Activated CD8-positive, alpha-beta memory T cell treated with anti-CD3 and anti-CD28 coated beads, Interleukin-2, amount 50 U/mL, for 4 hours (primary cell): ENCODE measurements around the gene MCTP2.

Experiments
- DNase-seq: peaks from one replicate; pipeline ENCODE4 v3.0.0-alpha.2; 2020

Gene MCTP2, protein sequence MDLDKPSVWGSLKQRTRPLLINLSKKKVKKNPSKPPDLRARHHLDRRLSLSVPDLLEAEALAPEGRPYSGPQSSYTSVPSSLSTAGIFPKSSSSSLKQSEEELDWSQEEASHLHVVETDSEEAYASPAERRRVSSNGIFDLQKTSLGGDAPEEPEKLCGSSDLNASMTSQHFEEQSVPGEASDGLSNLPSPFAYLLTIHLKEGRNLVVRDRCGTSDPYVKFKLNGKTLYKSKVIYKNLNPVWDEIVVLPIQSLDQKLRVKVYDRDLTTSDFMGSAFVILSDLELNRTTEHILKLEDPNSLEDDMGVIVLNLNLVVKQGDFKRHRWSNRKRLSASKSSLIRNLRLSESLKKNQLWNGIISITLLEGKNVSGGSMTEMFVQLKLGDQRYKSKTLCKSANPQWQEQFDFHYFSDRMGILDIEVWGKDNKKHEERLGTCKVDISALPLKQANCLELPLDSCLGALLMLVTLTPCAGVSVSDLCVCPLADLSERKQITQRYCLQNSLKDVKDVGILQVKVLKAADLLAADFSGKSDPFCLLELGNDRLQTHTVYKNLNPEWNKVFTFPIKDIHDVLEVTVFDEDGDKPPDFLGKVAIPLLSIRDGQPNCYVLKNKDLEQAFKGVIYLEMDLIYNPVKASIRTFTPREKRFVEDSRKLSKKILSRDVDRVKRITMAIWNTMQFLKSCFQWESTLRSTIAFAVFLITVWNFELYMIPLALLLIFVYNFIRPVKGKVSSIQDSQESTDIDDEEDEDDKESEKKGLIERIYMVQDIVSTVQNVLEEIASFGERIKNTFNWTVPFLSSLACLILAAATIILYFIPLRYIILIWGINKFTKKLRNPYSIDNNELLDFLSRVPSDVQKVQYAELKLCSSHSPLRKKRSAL

DNA sequence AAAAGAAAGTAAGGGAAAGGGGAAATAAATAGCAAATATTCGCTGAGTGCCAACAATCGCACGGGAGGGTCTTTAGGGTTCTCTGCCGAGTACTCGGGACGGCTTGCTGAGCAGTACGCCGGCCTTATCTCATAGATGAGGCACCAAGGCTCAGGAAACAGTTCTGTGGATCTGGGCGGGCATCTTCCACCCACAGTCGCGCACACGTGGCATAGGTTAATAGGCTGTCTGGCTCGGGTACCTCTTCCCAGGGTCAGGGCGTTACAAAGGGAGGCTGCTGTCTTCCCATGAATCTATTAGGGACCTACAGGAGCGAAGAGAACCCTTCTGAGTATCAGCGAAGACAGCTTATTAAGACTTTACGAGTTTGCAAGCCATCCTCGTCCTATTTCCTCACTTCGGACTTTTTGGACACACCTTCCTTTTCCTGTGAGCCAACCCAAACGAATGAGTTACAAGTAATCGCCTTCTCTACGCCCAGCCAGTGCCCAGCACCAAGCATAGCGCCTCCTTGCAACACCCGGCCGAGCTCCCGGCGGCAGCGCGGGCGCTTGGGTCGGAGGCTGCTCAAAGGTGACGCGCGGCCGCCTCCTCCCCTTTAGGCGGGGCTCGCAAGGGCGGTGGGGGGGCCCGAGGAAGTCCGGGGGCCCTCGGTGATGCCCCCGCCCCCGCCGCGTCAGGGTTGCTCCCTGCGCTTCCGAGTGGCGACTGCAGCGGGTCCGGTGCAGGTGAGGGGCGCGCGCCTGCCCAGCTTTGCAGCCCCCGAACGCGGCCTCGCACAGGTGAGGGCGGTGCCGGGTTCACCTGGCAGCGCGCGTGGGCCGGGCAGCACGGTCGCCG lies at the start of gene MCTP2:
MCTP2 (plus strand) TSS at position 679 of the 840 bp plus-strand sequence. CDS start 66,705 bp downstream, outside the sequence.
- DNase-seq: peak; percentile 87

DNA sequence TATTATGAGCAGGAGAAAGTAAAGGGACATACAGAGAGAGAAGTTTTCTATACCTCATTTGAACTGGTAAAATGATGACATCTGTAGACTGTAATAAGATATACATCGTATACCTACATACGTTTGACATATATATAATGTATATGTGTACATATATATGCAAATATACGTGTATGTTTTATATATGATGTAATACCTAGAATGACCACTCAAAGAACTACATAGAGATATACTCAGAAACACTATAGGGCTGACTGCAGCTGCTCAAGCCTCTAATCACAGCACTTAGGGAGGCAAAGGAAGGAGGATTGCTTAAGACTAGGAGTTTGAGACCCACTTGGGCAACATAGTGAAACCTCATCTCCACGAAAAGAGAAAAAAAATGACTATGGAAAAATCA lies 48.5 kb upstream of the MCTP2 start:
- DNase-seq: no peak

DNA sequence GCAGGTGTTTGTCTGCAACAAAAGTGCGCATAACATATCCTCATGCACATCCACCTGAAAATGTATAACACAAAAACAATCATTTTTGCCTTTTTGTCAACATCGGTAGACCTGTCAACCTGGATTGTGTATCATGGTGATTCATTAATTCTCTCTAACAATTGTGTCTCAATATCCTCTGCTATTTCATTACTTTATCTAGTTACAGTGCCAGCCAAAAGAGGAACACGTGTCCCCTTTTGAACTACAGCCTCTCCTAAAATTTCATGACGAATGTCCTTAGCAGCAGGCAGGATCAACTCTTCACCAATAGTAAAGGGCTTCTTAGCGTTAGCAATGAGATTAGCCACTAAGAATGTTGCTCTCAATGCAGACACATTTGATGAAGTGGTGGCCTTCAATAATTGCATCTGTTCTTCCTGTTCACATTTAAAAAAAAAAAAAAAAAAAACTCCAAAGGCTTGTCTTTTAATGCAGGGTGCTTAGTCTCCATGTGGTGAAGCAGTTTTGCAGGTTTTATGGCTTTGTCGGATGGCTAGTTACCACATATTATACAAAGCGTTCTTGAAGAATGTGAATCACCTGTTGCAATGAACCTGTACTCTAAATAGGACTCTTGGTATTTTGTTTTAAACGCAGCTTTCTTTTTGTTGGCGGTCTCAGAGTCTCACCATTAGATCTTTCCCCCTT lies 45.7 kb upstream of the MCTP2 start:
- DNase-seq: no peak

DNA sequence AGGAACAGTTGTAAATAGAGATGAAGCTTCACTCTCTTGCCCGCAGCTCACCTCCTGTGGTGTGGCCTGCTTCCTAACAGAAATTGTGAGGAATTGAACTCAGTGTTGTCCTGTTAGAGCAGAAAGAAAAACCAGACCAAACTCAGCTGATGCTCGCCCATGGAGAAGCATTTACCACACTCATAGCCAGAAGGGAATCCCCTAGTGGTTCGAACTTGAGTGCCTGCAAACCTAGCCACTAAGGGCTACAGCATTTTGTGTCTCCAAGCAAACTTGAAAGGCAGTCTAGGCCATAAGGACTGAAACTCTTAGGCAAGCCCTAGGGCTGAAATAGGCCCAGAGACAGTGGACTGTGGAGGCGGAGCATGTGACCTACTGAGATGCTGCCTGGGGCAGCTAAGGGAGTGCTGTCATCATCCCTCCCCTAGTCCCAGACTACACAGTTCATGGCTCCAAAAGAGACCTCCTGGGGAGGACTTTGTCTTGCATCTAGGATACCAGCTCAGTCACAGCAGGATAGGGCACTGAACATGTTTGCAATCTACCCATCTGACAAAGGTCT lies 44.5 kb upstream of the MCTP2 start:
- no peak for DNase-seq

DNA sequence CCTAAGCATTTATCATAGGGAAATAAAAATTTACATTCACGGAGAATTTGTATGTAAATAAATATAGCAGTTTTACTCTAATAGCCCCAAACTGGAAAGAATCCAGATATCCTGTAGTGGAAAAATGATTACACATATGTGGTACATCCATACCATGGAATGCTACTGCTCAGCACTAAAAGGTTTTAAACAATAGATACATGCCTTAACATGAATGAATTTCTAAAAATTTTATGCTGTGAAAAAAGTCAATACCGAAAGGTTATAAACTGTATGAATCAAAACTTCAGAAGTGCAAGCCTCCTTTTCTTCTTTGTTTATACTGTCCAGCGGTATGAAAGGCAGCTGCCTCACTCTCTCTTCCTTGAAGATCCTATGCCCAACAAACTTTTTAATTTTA lies 37.5 kb upstream of the MCTP2 start:
- DNase-seq: no peak

DNA sequence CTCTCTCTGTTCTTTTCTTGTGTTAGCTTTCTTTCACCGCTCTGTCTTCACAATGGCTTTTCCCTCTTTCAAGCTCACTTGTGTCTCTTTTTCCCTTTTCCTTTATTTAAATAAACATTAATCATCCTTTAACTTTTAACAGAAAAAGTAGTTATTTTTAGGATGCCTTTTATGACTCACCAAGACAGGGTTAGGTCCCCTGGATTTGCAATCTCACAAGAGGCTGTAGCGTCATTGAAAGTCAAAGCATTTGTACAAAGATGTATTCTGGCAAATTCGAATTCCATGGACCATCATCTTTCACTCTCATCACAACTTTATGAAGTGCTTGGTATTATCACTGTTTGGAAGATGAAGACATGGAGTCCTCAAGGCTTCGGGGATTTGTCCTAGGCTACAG lies 34.8 kb upstream of the MCTP2 start:
- DNase-seq: no peak

DNA sequence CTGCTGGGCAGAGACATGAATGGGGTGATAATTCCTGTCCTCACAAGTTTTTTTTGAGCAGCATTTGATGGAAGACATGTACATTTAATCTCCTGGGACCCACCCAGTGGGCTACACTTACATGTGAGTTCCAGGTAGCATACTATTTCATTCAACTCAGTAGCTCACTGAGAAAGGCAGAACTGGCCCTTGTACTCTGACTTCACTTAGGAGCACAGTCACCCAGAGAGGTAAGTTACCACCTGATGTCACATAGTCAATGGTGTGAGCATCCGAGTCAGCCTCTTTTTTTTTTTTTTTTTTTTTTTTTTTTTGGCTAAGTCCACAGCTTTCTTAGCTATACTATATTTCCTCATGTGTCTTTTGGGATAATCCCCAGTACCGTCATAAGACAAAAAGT lies 32.7 kb upstream of the MCTP2 start:
- no peak for DNase-seq

DNA sequence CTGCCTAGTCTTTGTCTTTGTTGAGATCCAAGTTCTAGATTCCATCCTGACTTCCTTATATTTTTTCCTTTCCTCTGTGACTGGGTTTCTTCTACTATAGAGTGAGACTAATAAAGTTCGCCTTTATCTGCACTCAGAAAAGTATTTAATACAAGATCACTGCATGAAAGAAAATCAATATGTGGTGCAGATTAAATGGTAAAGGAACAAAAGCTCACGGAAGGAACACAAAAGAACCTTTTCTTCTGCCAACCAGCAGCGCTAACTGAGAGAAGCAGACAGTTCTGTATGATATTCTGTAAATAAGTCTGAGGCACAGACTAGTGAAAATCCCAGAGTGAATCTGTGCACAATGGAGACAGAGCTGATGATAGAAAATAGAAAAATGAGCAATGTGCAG lies 31.6 kb upstream of the MCTP2 start:
- no peak for DNase-seq

DNA sequence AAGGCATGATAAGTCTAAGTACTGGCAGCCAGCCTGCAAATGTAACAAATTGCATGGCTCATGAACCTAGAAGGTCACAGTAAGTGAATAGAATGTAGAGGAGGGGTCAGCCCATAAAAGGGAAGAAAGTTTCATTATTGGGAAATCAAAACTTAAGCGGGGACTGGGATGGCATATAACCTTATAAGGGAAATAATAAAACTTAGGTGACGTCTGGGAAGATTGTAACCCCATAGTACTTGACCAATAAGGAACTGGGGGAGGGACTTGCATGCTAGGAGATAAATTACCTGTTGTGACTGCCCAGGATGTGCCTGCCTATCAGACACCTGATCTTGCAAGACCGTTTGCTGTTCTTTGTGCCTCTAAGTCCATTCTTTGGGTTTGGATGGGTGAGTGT lies 28.1 kb upstream of the MCTP2 start:
- no peak for DNase-seq

DNA sequence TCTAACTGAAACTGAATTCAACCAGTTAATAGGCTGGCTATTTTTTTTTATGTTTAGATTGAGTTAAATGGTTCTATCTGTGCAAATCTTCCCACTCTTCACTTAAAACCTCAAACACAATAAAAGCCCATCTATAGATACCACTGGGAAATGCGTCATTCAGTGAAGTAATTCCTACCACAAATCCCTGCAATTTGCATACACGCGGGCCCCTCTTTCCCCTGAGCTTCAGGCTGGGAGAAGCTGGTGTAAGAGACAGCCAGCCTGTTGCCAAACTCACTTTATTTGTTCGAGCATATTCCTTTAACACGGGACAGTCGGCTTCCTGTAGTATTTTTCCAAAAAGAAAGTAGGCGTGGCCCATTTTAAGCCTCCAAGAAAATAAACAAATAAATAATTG lies 26.0 kb upstream of the MCTP2 start:
- DNase-seq: no peak

DNA sequence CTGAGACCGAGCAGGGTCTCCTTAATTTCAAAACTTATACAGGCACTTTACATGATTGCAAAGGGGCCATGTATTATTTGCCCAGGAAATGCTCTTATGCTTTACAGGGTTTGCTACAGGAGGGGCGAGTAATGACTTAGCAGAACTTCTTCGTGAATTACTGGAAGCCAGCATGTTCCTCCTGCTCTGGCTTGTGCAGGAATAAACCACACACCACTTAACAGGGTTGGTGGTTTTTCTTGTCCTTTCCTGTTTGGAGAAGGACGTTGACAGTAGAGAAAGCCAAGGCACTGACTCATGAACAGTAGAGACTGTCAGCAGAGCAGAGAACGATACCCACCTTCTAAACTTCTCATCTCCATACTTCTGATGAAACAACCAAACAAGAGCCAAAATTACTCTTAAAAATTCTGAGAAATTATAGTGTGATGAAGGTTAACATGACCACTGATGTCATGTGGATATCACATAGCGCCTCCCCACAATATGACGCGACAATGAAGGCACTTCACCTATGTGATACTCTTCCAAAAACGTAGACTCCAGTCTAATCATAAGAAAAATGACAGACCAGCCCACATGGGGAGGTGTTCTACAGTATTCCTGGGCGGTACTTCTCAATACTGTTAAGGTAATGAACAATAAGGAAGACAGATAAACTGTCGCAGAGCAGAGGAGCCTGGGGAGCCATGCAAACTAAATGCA lies 24.7 kb upstream of the MCTP2 start:
- no peak for DNase-seq

DNA sequence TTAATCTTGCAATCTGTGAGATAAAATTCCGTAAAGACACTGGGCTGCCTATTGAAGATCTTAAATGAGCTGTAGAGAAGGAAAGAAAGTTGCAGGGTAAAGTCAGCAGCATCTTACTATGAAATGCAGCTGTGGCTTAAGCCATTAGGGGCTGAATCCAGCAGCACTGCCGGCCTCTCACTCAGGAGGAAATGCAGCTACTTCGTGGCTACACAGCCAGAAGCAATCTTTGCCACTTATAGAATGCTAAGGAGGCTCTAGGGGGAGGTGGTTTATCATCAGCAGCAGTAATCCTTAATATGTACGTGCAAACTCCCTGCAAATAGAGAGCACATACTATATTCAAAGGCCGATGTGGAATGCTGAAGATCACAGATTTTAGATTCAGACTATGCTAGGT lies 19.1 kb upstream of the MCTP2 start:
- no peak for DNase-seq

DNA sequence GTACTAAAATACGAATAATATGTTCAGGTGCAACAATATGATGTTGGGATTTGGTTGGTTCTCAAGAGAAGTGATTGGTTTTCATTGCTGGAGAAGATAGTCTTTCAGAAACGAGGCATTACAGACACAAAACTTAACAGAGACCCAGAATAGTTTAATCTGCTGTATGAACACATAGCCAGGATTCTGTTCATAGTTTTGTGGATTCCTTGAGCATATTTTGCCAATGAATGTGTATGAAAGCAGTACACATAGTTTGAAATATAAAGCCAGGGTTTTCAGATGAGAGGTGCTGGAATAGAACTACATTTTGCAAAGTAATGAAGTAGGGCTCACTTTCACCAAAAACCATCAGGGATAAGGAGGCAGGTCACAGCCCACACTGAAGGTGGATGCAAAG lies 5.7 kb upstream of the MCTP2 start:
- no peak for DNase-seq

DNA sequence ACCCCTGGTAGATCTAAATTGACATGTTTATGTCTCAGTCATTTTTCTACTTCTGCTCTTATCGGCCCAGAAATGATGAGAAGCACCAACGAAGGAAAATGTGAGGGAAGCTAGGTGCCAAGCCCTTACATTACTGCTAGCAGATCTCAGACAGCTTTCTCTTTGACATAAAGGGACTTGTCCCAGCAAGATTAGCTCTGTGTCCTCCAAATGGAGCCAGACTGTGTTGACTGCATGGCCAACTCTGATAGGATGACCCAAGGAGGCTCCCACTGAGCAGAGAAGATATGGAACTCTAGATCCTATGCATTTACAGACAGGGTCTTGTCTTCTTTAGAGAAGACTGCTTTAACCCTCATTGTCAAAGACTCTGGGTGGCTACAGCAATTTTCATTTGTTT lies 2.8 kb upstream of the MCTP2 start:
- DNase-seq: no peak

DNA sequence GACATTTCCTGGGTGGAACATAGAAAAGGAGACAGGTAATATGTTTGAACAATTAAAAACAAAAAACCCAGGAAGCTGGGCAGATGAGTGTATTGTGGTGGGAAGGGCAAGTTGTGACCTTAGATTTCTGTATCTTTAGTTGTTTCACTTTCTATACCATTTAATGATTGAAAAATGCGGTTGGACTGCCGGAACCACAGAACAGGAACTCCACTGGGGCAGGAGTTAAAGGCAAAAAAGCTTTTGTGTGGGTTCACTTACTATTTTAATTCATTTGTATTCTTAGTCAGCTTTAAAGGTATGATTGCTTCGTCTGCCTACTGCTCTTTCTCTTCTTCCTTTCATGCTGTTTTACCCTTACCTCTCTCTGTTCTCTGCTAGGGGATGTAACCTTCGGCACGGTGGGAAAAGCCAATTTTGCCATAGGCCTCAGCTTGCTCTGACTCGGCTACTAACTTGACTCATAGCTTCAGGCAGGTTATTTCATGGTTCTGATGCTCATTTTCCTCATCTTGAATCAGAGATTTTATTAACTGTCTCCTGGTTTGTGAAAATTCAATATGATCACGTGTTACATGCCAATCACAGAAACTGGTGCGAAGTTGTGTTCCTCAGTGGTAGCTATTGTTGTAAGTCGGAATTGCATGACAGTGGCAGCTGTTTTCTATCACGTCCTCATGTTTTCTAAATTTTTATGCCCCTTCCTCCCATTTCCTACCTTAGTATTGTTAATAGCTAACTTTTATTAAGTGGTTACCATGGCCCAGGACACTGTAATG lies 1.6 kb upstream of the MCTP2 start:
- DNase-seq: peak; percentile 42

DNA sequence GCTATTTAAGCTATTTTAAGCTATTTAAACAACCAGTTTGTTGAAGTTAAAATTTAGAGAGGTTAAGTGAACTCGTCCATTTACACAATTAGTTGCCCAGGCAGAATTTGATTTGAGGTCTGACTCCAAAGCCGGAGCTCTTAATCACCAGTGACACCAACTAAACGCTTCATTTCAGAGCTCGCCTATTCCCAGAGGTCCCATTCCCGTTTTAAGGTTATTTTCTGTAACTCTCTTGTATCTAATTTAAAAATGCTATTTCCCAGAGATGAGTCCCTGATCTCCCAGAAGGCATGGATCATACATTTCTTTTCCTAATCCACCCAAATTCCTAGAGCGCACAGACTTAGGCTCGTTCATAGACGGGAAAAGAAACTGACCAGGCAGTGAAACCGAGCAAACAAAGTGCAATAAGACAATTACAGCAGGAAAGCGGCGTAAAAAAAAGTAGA lies 904 bp upstream of the MCTP2 start:
- DNase-seq: no peak

DNA sequence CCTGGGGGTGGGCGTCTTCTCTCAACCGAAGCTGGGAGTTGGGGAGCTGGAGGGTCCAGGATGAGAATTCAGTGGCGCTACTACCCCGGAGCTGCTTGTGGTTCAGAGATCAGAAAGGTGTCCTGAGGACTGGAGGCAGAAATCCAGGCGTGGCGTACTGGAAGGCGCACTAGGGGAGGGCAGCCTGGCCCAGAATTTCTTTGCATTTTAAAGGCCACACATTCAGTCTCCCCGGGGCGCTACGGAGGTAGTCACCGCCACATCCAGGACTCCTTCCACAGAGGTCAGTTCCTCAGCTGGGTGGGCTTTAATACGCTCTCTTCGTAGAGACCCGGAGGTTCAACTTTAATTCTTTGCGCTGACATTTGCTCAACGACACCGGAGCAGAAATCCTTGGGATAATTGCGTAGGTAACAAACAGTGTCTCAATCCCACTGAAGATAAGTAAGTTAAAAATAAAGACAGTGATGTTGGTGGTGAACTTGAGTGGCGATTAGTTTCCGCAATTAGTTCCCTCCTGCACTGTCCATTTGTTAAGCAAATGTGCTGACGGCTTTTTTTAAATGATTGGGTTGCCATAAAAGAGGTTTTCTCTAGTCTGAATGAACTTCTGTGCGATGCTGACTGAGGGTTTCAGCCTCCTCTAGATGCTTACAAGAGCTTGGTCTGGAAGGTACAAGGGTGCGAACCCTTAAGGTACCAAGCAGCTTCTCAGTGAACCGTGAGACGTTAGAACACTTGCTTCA lies 535 bp downstream of the MCTP2 start:
- no peak for DNase-seq

DNA sequence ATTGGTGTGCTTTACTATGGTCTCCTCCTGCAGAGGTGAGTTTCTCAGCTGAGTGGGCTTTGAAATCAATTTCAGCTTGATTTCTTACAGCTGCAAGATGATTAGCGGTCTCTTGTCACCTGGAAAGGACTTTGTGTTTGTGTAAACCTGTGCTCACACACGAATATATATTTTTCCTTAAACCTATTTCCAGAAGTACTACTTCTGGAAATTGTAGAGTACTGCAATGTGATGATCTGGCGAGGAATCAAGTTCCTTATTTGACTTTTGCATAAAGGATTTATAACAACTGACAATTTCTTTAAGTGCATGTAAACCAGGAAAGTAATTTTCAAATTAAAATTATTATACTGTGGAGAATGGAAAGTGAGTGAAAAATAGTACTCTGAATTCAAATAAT lies 2.1 kb downstream of the MCTP2 start:
- no peak for DNase-seq

DNA sequence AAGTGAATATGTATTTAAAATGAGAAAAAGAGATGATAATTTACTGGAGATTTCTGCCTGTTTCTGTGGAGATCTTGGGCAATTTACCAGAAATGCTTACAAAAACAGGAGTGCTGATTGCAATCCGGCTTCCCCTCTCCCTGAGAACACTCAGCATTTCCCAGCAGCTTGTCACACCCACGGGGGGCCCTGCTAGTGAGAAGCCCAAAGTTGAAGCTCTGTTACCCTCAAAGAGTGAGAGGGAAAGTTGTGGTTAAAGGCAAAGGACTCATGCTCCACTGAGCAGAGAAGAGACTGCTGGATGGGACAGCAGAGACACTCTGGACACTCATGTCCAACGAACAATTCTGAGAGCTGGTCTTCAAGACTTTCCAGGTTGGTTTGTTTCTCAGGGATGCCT lies 2.9 kb downstream of the MCTP2 start:
- DNase-seq: no peak

DNA sequence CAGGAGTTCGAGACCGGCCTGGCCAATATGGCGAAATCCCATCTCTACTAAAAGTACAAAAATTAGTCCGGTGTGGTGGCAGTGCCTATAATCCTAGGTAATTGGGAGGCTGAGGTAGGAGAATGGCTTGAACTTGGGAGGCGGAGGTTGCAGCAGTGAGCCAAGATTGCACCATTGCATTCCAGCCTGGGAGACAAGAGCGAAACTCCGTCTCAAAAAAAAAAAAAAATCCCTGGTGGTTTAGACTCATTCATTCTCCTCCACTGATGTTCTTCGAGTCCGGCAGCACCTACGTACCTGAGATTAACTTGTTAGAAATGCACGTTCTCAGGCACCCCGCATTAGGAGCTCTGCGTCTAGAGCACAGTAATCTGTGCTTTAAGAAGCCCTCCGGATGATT lies 3.7 kb downstream of the MCTP2 start:
- no peak for DNase-seq
